SW 1271 (cell line): ENCODE measurements around the gene GAPVD1.
"Not testable (repeated sequence)": the region's sequence is repeated elsewhere in the genome, so short reads cannot be mapped to it uniquely, and the experiment has no call there.

Experiments used
- DNase-seq, 2 experiments: peaks; one replicate each; lab custom pipeline; 2025; lab: John Stamatoyannopoulos, UW

GAPVD1 gene

DNA sequence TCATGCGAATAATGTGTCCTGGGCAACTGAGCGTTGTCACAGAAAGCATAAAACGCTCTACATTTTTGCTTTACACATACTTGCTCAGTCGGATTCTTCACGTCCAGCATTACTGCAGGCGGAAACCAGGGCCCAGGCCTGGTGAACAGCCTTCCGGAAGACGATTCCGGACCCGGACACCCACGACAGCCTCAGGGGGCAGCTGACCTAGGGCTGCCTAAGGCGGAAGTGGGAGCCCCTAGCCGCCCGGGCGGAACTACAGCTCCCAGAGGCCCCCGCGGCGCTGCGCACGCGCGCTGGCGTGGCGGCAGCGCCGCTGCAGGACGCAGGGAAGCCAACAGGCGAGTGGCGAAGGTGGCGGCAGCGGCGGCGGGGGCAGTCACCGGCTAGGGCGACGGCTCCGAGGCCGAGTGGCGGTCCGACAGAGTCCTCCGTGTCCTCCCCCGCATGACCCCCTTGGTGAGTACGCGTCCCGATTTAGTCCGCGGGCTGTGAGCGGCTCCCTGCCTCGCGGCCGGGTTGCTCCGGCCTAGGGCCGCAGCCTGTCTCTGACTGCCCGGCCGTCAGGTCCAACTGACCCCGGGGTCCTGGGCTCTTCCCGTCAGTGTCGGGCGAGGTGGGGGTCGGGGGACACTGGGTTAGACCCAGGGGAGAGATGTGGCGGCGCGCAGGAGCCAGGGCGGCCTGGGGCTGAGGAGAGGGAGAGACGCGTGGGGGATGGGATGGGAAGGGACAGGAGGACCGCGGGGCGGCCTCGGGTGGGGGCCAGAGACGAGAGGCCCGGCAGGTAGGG, at the start of gene GAPVD1:
GAPVD1 (plus strand) TSS at position 326 of the 793 bp plus-strand sequence. CDS start 37,096 bp downstream, outside the sequence.
- DNase-seq, result peak; percentile 80 to 93

GRCh38 chr9:125214186-125214585, 47.4 kb upstream of the GAPVD1 start:
- DNase-seq, result no peak

DNA sequence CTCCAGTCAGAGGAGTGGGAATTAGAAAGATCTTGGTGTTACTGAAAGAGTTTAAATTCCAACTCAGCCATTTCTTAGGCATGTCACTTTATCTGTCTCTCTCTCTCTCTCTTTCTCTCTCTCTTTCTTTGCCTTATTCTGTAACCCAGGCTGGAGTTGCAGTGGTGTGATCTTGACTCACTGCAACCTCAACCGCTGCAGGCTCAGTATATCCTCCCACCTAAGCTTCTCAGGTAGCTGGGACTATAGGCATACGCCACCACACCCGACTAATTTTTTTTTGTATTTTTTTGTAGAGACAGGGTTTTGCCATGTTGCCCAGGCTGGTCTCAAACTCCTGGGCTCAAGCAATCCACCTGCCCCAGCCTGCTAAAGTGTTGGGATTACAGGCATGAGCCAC, 43.0 kb upstream of the GAPVD1 start:
- DNase-seq, result no peak

DNA sequence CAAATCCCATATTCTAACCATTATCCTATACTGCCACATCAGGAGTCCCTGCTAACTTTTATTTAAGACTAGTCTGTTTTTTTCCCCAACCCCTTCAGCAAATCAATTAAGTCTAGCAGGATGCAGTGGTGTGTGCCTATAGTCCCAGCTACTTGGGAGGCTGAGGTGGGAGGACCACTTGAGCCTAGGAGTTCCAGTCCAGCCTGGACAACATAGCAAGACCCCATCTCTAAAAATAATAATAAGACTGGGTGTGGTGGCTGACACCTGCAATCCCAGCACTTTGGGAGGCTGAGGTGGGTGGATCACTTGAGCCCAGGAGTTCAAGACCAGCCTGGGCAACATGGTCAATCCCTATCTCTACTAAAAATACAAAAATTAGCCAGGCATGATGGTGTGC, 36.8 kb upstream of the GAPVD1 start:
- DNase-seq, result not testable (repeated sequence)

DNA sequence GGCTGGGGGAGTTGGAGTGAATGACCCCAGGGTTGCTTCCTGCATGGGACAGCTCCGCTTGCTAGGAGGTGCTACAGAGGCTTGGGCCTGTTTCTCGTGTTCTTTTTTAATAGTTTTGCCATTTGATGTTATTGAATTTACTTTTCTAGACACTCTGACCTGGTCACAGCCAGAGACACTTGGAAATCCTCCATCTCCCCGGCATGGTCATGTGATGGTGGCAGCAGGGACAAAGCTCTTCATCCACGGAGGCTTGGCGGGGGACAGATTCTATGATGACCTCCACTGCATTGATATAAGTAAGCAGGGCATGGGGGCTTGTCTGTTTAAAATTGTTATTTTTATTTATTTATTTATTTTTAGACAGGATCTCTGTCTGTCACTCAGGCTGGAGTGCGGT, 33.9 kb upstream of the GAPVD1 start:
- DNase-seq, result no peak

- DNase-seq, result peak; percentile 48 to 58
These were observed 27.9 kb upstream of the GAPVD1 start for GRCh38 chr9:125233678-125234077.

- DNase-seq, result not testable (repeated sequence)
These were observed 27.5 kb upstream of the GAPVD1 start for GRCh38 chr9:125234099-125234498.

DNA sequence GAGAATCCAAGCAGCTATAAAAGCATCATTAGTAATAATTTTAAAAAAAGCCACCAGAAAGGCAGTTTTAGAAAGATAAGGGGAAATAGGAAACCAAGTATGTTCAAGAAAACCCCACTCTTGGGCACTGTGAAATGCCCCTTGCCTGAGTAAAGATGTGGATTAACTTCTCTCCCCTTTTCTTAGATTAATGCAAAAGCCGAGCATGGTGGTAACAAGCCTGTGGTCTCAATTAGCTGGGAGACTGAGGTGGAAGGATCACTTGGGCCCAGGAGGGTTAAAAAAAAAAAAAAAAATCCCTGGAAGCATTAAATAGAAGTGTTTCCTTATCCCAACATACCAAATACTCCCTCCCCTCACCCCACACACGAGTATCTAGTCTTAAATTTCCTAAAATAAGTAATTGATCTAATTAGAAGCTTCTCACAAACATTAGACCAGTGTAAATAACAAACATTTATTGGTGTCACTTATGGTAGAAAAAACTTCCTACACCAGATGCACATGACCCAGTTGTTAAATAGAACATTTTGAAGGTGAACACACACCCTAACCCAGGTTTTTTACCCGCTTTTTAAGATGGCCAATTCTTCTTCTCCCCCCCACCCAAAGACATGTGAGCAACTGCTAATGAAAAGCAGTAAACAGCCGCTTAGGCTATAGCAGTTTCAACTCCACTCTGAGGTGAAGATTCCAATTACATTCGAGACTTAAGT, 25.7 kb upstream of the GAPVD1 start:
- DNase-seq, result no peak

GRCh38 chr9:125236520-125237159, 25.0 kb upstream of the GAPVD1 start:
- DNase-seq, result not testable (repeated sequence)

DNA sequence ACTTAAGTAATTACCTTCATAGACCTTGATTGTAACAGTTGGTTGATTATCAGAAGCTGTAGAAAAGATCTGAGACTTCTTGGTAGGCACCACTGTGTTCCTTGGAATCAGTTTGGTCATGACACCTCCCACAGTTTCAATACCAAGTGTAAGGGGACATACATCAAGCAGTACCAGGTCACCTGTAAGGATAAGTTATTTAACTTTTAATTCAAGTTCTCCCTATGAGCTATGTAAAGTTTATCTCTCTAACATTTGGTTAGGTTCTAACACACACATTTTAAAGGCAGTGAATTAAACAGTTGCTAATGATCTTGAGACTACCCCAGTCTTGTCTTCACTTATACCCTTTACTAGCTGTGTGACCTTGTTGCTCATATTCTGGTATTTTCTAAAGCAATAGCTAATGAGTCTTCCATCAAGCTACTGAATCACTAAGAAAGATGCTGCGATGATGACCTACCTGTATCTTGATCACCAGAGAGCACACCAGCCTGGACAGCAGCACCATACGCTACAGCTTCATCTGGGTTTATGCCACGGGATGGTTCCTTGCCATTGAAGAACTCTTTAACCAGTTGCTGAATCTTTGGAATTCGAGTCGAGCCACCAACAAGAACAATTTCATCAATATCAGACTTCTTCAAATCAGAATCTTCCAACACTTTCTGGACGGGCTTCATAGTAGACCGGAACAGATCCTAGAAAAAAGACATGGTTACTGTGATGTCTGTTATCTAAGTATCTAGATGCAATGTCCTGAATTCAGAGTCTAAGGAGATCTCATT, 23.3 kb upstream of the GAPVD1 start:
- DNase-seq, result no peak

GRCh38 chr9:125238915-125239446, 22.6 kb upstream of the GAPVD1 start:
- DNase-seq, result no peak

- DNase-seq, result no peak
These were observed 21.7 kb upstream of the GAPVD1 start for GRCh38 chr9:125239631-125240597.

DNA sequence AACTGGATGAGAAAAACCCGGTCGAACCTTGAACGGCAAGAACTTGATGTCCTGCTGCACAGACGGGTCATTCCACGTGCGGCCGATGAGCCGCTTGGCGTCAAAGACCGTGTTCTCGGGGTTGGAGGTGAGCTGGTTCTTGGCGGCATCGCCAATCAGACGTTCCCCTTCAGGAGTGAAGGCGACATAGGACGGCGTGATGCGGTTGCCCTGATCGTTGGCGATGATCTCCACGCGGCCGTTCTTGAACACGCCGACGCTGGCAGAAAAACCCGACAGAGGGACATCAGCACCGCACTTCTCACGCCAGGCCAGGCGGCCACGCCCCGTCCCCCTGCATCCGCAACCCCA, 21.0 kb upstream of the GAPVD1 start:
- DNase-seq, result no peak

- peak; percentile 89 to 96 for DNase-seq
These were observed 20.4 kb upstream of the GAPVD1 start, which contains the start of gene HSPA5 for GRCh38 chr9:125241000-125241862. HSPA5 (minus strand) TSS chr9:125241343; CDS start chr9:125241126, 217 bp downstream.

GRCh38 chr9:125241863-125242739, 19.5 kb upstream of the GAPVD1 start:
- DNase-seq, result no peak

DNA sequence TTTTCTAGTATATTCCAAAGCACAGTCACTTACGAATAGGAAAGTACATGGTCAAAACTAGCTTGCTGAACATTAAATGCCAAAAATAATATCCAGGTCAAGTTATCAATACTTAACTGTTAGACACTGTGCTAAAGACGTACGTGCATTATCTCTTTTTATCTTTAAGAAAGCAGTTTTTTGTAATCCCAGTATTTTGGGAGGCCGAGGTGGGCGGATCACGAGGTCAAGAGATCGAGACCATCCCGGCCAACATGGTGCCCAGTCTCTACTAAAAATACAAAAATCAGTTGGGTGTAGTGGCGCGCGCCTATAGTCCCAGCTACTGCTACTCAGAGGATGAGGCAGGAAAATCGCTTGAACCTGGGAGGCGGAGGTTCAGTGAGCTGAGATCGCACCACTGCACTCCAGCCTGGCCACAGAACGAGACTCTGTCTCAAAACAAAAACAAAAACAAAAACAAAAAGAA, 17.8 kb upstream of the GAPVD1 start:
- no peak for DNase-seq

DNA sequence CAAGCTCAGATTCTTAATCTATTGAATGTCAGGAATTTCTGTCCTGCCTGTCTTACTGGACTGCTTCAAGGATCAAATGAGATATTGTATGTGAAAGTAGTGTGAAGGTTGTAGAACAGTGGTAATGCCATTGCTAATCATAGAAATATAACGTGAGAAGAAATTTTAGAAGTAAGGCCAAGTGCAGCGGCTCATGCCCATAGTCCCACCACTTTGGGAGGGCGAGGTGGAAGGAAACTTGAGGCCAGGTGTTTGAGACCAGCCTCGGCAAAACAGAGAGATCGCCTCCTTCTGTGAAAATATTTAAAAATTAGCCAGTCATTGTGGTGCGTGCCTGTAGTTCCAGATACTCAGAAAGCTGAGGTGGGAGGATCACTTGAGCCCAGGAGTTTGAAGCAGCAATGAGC, 15.4 kb upstream of the GAPVD1 start:
- DNase-seq, result no peak

- no peak for DNase-seq
These were observed 7.4 kb upstream of the GAPVD1 start for GRCh38 chr9:125254231-125254630.
